IMR-90 (cell line): Measurements from ENCODE around the gene ANKRD11. TPM values are rescaled to one million over a fixed set of nuclear protein-coding genes. Genes with fewer than 3 reads are reported as not detected.

Source experiments
- ATAC-seq: fragments of 200-7000 bp; cut with Tn5 transposase; 2 replicates; pipeline ENCODE4 v1.9.1; 2020; ENCODE audit warnings: low read depth, mild to moderate bottlenecking, moderate library complexity
- BruUV-seq: library from RNA; stranded (reverse); fragments of 400-500 nt; replicated peaks from 2 replicates; lab custom pipeline; 2021; lab: Mats Ljungman, UMichigan
- CTCF ChIA-PET: fragments of 300-600 bp; formaldehyde crosslinking; extraction: SDS; loops from one replicate; lab custom pipeline; 2021; ENCODE audit warnings: antibody characterized with exemption; lab: Yijun Ruan, JAX
- POLR2A ChIA-PET: fragments of 300-600 bp; sonication (Branson Sonifier 250); formaldehyde crosslinking; loops from one replicate; lab custom pipeline; 2022; ENCODE audit warnings: antibody characterized with exemption; ENCODE audit not compliant: unreplicated experiment; lab: Charles Lee
- DNase-seq: peaks from one replicate; pipeline ENCODE4 v3.0.0; 2013
- H2AFZ ChIP-seq: replicated peaks from 2 replicates; pipeline ENCODE3; 2013; ENCODE audit warnings: low read length, mild to moderate bottlenecking; ENCODE audit not compliant: poor library complexity
- H2AK5ac ChIP-seq: 2 replicates; pipeline ENCODE4 v1.6.1; 2013; ENCODE audit warnings: low read depth, low read length, inconsistent platforms
- H2AK9ac ChIP-seq: replicated peaks from 2 replicates; pipeline ENCODE3; 2013; ENCODE audit warnings: mild to moderate bottlenecking, low read depth, low read length, moderate library complexity; ENCODE audit not compliant: poor library complexity
- H2BK120ac ChIP-seq: 2 replicates; pipeline ENCODE4 v1.6.1; 2013; ENCODE audit warnings: low read depth, low read length, inconsistent platforms
- H2BK15ac ChIP-seq: 3 replicates; pipeline ENCODE4 v1.6.1; 2013; ENCODE audit warnings: low read depth, low read length, inconsistent platforms
- H2BK20ac ChIP-seq: 2 replicates; pipeline ENCODE4 v1.6.1; 2013; ENCODE audit warnings: low read depth, mild to moderate bottlenecking, inconsistent platforms, low read length, moderate library complexity
- H2BK5ac ChIP-seq: 2 replicates; pipeline ENCODE4 v1.6.1; 2013; ENCODE audit warnings: mild to moderate bottlenecking, low read depth, low read length, inconsistent platforms; ENCODE audit not compliant: poor library complexity, severe bottlenecking
- H3K14ac ChIP-seq: replicated peaks from 2 replicates; pipeline ENCODE4 v1.6.1; 2013; ENCODE audit warnings: low read depth, low read length, inconsistent platforms
- H3K18ac ChIP-seq: 2 replicates; pipeline ENCODE4 v1.6.1; 2013; ENCODE audit warnings: low read depth, low read length, control low read depth
- H3K23ac ChIP-seq: 2 replicates; pipeline ENCODE4 v1.6.1; 2013; ENCODE audit warnings: low read depth, low read length, inconsistent platforms
- H3K27ac ChIP-seq: 2 replicates; pipeline ENCODE4 v1.5.1; 2013; ENCODE audit warnings: mild to moderate bottlenecking, control low read depth, low read length; ENCODE audit not compliant: insufficient read depth
- H3K27me3 ChIP-seq: 2 replicates; pipeline ENCODE4 v1.6.1; 2013; ENCODE audit warnings: low read length; ENCODE audit not compliant: control insufficient read depth, insufficient read depth
- H3K36me3 ChIP-seq: 2 replicates; pipeline ENCODE4 v1.6.1; 2013; ENCODE audit warnings: low read length, mixed read lengths; ENCODE audit not compliant: control insufficient read depth, insufficient read depth
- H3K4ac ChIP-seq: 2 replicates; pipeline ENCODE4 v1.6.1; 2013; ENCODE audit warnings: low read depth, low read length, inconsistent platforms
- H3K4me1 ChIP-seq: 2 replicates; pipeline ENCODE4 v1.6.1; 2013; ENCODE audit warnings: low read length, mixed read lengths; ENCODE audit not compliant: control insufficient read depth, insufficient read depth
- H3K4me2 ChIP-seq: 2 replicates; pipeline ENCODE4 v1.6.1; 2013; ENCODE audit warnings: low read depth, mild to moderate bottlenecking, control low read depth, low read length, moderate library complexity
- H3K4me3 ChIP-seq: 2 replicates; pipeline ENCODE4 v1.5.1; 2013; ENCODE audit warnings: low read depth, mild to moderate bottlenecking, control low read depth, low read length, moderate library complexity; ENCODE audit not compliant: insufficient read depth
- H3K56ac ChIP-seq: 2 replicates; pipeline ENCODE4 v1.6.1; 2013; ENCODE audit warnings: low read length, inconsistent platforms; ENCODE audit not compliant: insufficient read depth; ENCODE audit errors: extremely low read depth
- H3K79me1 ChIP-seq, 2 experiments: 2 replicates each; pipeline ENCODE4 v1.6.1; 2013; ENCODE audit warnings: low read length in 2 of 2, inconsistent platforms in 1 of 2, low read depth in 1 of 2
- H3K9ac ChIP-seq: 2 replicates; pipeline ENCODE4 v1.6.1; 2013; ENCODE audit warnings: low read depth, low read length, control low read depth
- H3K9me1 ChIP-seq: 2 replicates; pipeline ENCODE4 v1.6.1; 2013; ENCODE audit warnings: low read length, inconsistent platforms; ENCODE audit not compliant: insufficient read depth
- H3K9me3 ChIP-seq: 2 replicates; pipeline ENCODE4 v1.6.1; 2013; ENCODE audit warnings: low read length; ENCODE audit not compliant: control insufficient read depth, insufficient read depth
- H4K20me1 ChIP-seq: 2 replicates; pipeline ENCODE4 v1.6.1; 2013; ENCODE audit warnings: low read length, inconsistent platforms; ENCODE audit not compliant: insufficient read depth
- H4K5ac ChIP-seq: 2 replicates; pipeline ENCODE4 v1.6.1; 2013; ENCODE audit warnings: mild to moderate bottlenecking, low read depth, low read length, control low read depth
- H4K8ac ChIP-seq, 2 experiments: 2 replicates each; pipeline ENCODE4 v1.6.1; 2013; ENCODE audit warnings: low read depth in 2 of 2, low read length in 2 of 2, control low read depth in 1 of 2, inconsistent platforms in 1 of 2
- H4K91ac ChIP-seq: 2 replicates; pipeline ENCODE4 v1.6.1; 2013; ENCODE audit warnings: low read depth, low read length, inconsistent platforms; ENCODE audit not compliant: insufficient read depth
- BHLHE40 ChIP-seq: fragments of 150-350 bp; IDR thresholded peaks from 2 replicates; pipeline ENCODE4 v1.6.1; 2016; ENCODE audit warnings: mild to moderate bottlenecking, low read depth, low read length
- CEBPB ChIP-seq: IDR thresholded peaks from 2 replicates; pipeline ENCODE4 v1.6.1; 2012; ENCODE audit warnings: low read depth, low read length, improper control_type of control experiment
- CHD1 ChIP-seq: IDR thresholded peaks from 2 replicates; pipeline ENCODE4 v1.6.1; 2012; ENCODE audit warnings: low read depth, low read length, improper control_type of control experiment
- CTCF ChIP-seq: conservative IDR thresholded peaks from 2 replicates; pipeline ENCODE4 v1.5.1; 2012; ENCODE audit warnings: mild to moderate bottlenecking, low read depth, low read length, improper control_type of control experiment
- ELK1 ChIP-seq: fragments of 150-350 bp; IDR thresholded peaks from 2 replicates; pipeline ENCODE4 v1.6.1; 2016; ENCODE audit warnings: low read depth, mild to moderate bottlenecking, low read length, moderate library complexity, borderline replicate concordance
- FOS ChIP-seq: fragments of 150-350 bp; IDR thresholded peaks from 2 replicates; pipeline ENCODE4 v1.6.1; 2016; ENCODE audit warnings: low read depth, low read length
- MAFK ChIP-seq: IDR thresholded peaks from 2 replicates; pipeline ENCODE4 v1.6.1; 2012; ENCODE audit warnings: low read depth, low read length, improper control_type of control experiment
- MAZ ChIP-seq: IDR thresholded peaks from 2 replicates; pipeline ENCODE4 v1.6.1; 2012; ENCODE audit warnings: low read depth, mild to moderate bottlenecking, low read length, improper control_type of control experiment, moderate library complexity, borderline replicate concordance
- NFE2L2 ChIP-seq: fragments of 150-350 bp; IDR thresholded peaks from 2 replicates; pipeline ENCODE4 v1.6.1; 2016; ENCODE audit warnings: low read depth, mild to moderate bottlenecking, low read length
- POLR2A ChIP-seq: IDR thresholded peaks from 2 replicates; pipeline ENCODE4 v1.6.1; 2012; ENCODE audit warnings: mild to moderate bottlenecking, low read depth, low read length
- RAD21 ChIP-seq: IDR thresholded peaks from 2 replicates; pipeline ENCODE4 v1.6.1; 2012; ENCODE audit warnings: low read length, improper control_type of control experiment
- RCOR1 ChIP-seq: IDR thresholded peaks from 2 replicates; pipeline ENCODE4 v1.6.1; 2012; ENCODE audit warnings: mild to moderate bottlenecking, low read length, improper control_type of control experiment; ENCODE audit not compliant: insufficient replicate concordance
- RFX5 ChIP-seq: IDR thresholded peaks from 2 replicates; pipeline ENCODE4 v1.8.0; 2012; ENCODE audit warnings: low read depth, mild to moderate bottlenecking, low read length, moderate library complexity
- SMC3 ChIP-seq: fragments of 150-350 bp; IDR thresholded peaks from 2 replicates; pipeline ENCODE4 v1.6.1; 2016; ENCODE audit warnings: low read depth, mild to moderate bottlenecking, antibody characterized with exemption, low read length, moderate library complexity
- USF2 ChIP-seq: fragments of 150-350 bp; IDR thresholded peaks from 2 replicates; pipeline ENCODE4 v1.6.1; 2017; ENCODE audit warnings: mild to moderate bottlenecking, antibody characterized with exemption, low read length, low read depth
- WGBS, 2 experiments: methylation state at CpG; one replicate each; pipeline versions ENCODE4 v1.1.5 to v1.1.7; 2013; ENCODE audit warnings: missing lambda C conversion rate in 2 of 2; ENCODE audit not compliant: insufficient read length in 1 of 2; ENCODE audit errors: extremely low coverage in 2 of 2; 5-methylcytosine and 5-hydroxymethylcytosine counted together
- dilution Hi-C: fragments of 300-500 bp; cut with HindIII; formaldehyde crosslinking; loops from one replicate; pipeline ENCODE4 v1.14.3; 2018; ENCODE audit warnings: low sequenced_read_pairs; ENCODE audit not compliant: unreplicated experiment
- in situ Hi-C: fragments of 300-500 bp; cut with MboI; formaldehyde crosslinking; loops from 3 replicates; pipeline ENCODE4 v1.14.3; 2019; ENCODE audit warnings: low sequenced_read_pairs, inconsistent platforms, mixed read lengths
- intact Hi-C: fragments of 100-400 bp; cut with micrococcal nuclease; formaldehyde crosslinking; loops from 2 replicates; pipeline ENCODE4 v1.10.0; 2022
- polyA plus RNA-seq, 3 experiments: library from polyadenylated mRNA; depleted of rRNA; stranded (reverse); fragments of >200 nt; gene quantifications; 2 replicates each; pipeline ENCODE4 v1.2.3, GENCODE V29; 2012; ENCODE audit warnings: low replicate concordance in 1 of 3
- total RNA-seq: library from RNA; depleted of rRNA; stranded (reverse); fragments of >200 nt; gene quantifications from 2 replicates; pipeline ENCODE4 v1.2.3, GENCODE V29; 2012

The ANKRD11 gene
- total and polyA plus RNA-seq, 2 of the 4 experiments (the other 2 are of a cell fraction) = 46.8 to 71.9 TPM

GRCh38 chr16:89334461-89334860, 155.9 kb downstream of the ANKRD11 start:
- H3K9me1 ChIP-seq = peaks cover 34% of the 10 kb centered on the region
- H3K23ac ChIP-seq = peak overlapping the region; percentile 1; the same call in 1 of the 2 replicates
- ATAC-seq (no peak), DNase-seq (no peak)
- peak overlapping the region; percentile 73; the same call in 1 of the 2 replicates for H3K27ac ChIP-seq
- H2BK120ac ChIP-seq = no peak overlapping the region
- no TSS peak for BruUV-seq
- peak overlapping the region; percentile 7; the same call in 1 of the 2 replicates for H3K18ac ChIP-seq
- intact Hi-C loops = no loop called here
- ChIA-PET CTCF (interaction anchor here (0.6 kb wide), 2 partner anchors 44 to 72 kb away, joined by 4 to 6 read pairs; no protein-coding TSS in a partner anchor), POLR2A (no interaction called here)
- no peaks in the 10 kb centered on the region for H3K27me3 ChIP-seq
- peak overlapping the region; percentile 44 for H3K14ac ChIP-seq
- no peaks in the 10 kb centered on the region for H3K9me3 ChIP-seq
- no peak overlapping the region for H4K91ac ChIP-seq
- WGBS, 2 experiments = 96% methylated on average over 8 of the region's 12 CpGs; no CpG with 5 or more reads in 1 of the 2 experiments
- no peak overlapping the region for H2BK5ac ChIP-seq
- no peak overlapping the region for H3K4me3 ChIP-seq
- H4K8ac ChIP-seq = peak overlapping the region in 1 of 2 experiments; percentile 36; a peak in 1 of 4 replicates
- H2BK20ac ChIP-seq = no peak overlapping the region
- in situ Hi-C loops = loop anchor here (10.0 kb wide), 1 partner anchor 170 kb away; the partner anchor contains the start of gene SPG7
- TF ChIP-seq ELK1 = no peak
- TF ChIP-seq SMC3 = no peak
- TF ChIP-seq RCOR1 = no peak
- no peak for TF ChIP-seq POLR2A
- TF ChIP-seq RAD21 = no peak
- no peak for TF ChIP-seq MAZ
- no peak for TF ChIP-seq BHLHE40
- TF ChIP-seq MAFK = no peak
- no peak for TF ChIP-seq RFX5
- TF ChIP-seq USF2 = no peak
- no peak for TF ChIP-seq CEBPB
- TF ChIP-seq FOS = no peak
- no peak for TF ChIP-seq NFE2L2
- no peak for TF ChIP-seq CHD1
- no peak for TF ChIP-seq CTCF
- H3K79me1 ChIP-seq = peaks cover 5 to 88% of the 10 kb centered on the region in 2 experiments; a peak in 3 of 4 replicates
- H2BK15ac ChIP-seq = no peak overlapping the region
- H4K20me1 ChIP-seq = peaks cover 90% of the 10 kb centered on the region
- peak overlapping the region; percentile 7; the same call in 1 of the 2 replicates for H2AK5ac ChIP-seq
- no peak overlapping the region for H2AFZ ChIP-seq
- H3K4me2 ChIP-seq = no peak overlapping the region
- H2AK9ac ChIP-seq = peak overlapping the region; percentile 25
- H3K9ac ChIP-seq = peak overlapping the region; percentile 21
- H3K4ac ChIP-seq = 0 out of 2 replicates have a peak overlapping the region, but pooled peaks have one; percentile 15
- dilution Hi-C loops = no loop called here
- H3K4me1 ChIP-seq = peaks cover 25% of the 10 kb centered on the region
- peak overlapping the region; percentile 3; the same call in 1 of the 2 replicates for H4K5ac ChIP-seq
- H3K36me3 ChIP-seq = no peaks in the 10 kb centered on the region
- H3K56ac ChIP-seq = no peak overlapping the region
